T47D (cell line): Measurements from ENCODE around the gene GABRR2.
"Not testable (repeated sequence)": the region's sequence is repeated elsewhere in the genome, so short reads cannot be mapped to it uniquely, and the experiment has no call there.

ENCODE experiments used
- DNase-seq, 2 experiments: peaks; one replicate each; pipeline versions ENCODE4 v3.0.0 to v3.0.0-alpha.2; 2011 to 2012; ENCODE audit warnings: low read depth in 1 of 2, low spot score in 1 of 2
- JUND ChIP-seq: IDR thresholded peaks from 2 replicates; pipeline ENCODE4 v1.6.1; 2012; ENCODE audit warnings: low read depth
- in situ Hi-C: cut with HindIII; loops from 2 replicates; pipeline ENCODE4 v1.10.0; 2016; ENCODE audit warnings: low sequenced_read_pairs, low pct_unique_long_range_greater_than_20kb

GABRR2 gene

GRCh38 chr6:89314692-89315091 is 407 bp downstream of the GABRR2 start:
- DNase-seq = no peak
- TF ChIP-seq JUND = no peak
- in situ Hi-C loops = no loop called here

DNA sequence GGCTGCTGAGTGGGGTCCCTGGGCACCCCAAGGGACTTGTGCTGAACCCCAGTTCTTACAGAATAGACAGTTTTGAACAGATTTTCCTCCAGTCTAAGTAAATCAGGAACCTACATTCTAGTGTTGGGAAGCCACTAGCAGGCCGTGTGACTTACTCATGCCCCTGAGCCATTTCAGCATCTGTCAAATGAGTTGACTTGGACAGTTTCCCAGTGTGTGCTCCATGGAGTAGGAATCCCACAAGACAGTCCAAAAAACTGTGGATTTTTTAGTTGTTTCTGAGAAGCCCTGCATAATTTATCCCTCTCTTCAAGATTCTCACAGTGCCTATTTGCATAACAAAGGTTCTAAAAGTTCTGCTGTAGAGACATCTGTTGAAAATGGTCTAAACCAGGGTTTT is 2.1 kb downstream of the GABRR2 start:
- DNase-seq = peak in 1 of 2 experiments; percentile 33
- in situ Hi-C loops = no loop called here
- no peak for TF ChIP-seq JUND

DNA sequence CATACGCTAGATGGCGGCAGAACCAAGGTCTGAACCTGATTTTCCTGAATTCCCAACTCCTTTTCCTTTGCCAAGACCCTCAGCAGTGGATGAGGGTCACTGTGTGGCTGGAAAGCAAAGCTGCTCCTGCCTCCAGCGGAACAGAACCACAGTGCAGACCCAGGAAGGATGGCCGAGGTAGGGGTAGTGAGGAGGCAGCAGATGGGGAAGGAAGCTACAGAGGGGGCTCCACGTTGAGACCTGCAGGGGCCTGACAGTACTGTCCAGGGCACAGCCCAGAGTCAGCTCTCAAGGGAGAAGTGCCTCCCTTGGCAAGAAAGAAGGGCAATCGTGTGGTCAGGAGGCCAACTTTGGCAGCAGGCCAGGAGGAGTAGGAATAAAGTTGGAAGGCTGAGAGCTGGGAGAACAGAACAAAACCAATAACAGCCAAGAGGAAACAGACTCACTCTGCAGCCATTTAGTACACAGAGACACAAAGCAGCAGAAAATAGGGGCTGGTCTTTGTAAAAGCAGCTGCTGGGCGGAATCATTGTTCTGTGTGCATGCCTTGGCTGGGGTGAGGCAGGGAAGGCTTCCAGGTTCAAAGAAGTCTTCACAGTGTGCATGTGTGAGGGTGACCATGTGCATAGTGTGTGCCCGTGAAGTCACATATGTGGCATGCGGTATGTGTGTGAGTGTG is 3.1 kb downstream of the GABRR2 start:
- DNase-seq = peak in 1 of 2 experiments; percentile 45
- in situ Hi-C loops = no loop called here
- no peak for TF ChIP-seq JUND

DNA sequence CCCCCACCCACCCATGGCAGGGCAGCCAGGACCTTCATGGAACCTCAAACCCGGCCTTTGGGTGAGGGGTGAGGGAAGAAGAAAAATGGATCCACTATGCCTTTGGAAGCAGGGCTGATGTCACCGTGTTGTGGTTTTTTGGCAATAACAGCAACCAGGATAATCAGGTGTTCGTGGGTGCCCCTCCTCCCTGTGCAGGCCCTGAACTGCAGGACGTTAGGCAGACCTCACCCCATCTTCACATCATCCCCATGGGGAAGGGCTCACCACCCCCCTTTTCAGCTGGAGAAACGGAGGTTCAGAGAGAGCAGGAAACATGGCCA is 3.6 kb downstream of the GABRR2 start:
- no peak for DNase-seq
- no peak for TF ChIP-seq JUND
- in situ Hi-C loops = no loop called here

DNA sequence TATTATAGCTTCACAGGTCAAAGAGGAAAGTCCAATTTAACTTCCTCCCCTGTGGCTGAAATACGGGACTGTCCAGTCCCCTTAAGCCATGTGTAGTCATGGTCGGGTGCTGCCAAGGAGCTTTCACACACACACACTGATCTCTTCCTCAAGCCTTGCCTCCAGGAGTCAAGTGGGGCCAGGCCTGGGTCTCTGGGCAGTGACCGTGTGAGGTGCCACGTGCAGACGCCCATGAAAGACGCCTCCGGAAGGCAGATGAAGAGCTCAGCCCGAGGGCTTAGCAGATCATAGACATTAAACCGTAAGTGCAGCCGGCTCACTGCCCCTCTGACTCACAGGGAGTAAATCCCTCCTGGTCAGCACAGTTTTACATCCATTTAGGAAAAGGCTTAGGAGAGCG is 4.2 kb downstream of the GABRR2 start:
- no peak for DNase-seq
- TF ChIP-seq JUND = no peak
- in situ Hi-C loops = no loop called here

DNA sequence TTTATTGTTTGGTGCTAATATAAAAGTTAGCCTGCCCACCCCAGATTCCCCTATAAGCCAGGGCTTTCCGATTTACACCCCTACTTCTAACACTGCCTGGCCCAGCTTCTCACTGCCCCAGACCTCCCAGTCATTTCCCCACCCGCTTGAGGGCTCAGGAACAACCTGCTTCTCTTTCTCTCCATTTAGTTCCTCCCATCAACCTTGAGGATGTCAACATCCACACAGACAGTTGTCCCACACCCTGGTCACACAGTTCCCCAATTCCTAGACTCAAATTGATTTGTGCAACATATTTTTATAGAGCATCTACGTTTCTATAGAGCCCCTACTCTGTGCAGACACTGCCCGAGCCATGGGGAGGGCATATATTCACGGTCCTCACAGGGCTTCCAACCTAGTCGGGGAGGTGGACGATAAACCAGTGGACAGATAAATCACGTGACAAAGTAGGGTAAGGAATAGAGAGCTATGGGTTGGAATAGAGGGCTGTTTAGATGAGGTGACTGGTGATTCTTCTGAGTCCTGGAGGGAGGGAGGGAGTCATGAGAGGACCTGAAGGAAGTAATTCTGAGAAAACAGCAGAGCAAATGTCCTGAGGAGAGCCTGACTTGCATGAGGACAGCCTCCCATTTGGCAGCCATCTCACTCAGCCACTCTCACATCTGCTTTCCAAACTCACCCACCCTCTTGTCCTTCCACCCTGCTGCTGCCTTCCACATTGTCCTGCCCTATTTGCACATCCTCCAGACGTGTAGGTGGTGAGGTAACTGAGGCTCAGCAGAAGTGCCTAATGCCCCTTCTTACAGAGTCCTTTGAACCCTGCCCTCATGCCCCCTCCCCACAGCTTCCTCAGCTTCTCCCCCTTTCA is 6.3 kb downstream of the GABRR2 start:
- no peak for DNase-seq
- in situ Hi-C loops = no loop called here

DNA sequence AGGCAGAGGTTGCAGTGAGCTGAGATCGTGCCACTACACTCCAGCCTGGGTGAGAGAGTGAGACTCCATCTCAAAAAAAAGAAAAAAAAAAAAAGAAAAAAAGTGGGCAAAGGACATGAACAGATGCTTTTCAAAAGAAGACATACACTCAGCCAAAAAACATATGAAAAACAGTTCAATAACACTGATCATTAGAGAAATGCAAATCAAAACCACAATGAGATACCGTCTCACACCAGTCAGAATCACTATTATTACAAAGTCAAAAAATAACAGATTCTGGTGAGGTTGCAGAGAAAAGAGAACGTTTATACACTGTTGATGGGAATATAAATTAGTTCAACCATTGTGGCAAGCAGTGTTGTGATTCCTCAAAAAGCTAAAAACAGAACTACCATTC is 10.6 kb downstream of the GABRR2 start:
- in situ Hi-C loops, DNase-seq: not testable (repeated sequence)

More for the DNA sequence above, 6.3 kb downstream of the GABRR2 start:
- TF ChIP-seq JUND = no peak

DNA sequence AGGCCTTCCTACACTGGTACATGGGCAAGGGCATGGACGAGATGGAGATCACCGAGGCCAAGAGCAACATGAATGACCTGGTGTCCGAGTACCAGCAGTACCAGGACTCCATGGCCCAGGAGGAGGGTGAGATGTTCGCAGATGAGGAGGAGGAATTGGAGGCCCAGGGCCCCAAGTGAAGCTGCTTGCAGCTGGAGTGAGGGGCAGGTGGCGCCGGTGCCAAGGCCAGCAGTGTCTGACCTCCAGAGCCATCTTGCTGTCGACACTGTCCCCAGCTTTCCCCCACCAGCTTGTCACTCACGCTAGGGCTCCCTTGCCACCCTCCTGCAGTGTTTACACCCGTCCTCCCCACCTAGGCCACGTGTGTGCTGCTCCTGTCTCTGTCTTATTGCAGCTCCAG is 12.2 kb downstream of the GABRR2 start:
- TF ChIP-seq JUND = no peak
- no peak for DNase-seq
- in situ Hi-C loops = no loop called here

DNA sequence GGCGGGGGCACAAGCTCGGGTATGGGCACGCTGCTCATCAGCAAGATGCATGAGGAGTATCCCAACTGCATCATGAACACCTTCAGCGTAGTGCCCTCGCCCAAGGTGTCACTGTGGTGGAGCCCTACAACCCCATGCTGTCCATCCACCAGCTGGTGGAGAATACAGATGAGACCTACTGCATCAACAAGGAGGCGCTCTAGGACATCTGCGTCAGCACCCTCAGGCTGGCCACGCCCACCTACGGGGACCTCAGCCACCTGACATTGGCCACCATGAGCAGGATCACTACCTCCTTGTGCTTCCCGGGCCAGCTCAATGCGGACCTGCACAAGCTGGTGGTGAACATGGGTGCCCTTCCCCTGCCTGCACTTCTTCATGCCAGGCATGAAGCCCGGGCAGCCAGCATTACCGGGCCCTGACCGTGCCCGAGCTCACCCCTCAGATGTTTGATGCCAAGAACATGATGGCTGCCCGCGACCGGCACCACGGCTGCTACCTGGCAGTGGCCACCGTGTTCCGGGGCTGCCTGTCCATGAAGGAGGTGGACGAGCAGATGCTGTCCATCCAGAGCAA is 12.8 kb downstream of the GABRR2 start:
- DNase-seq = no peak
- TF ChIP-seq JUND = no peak
- in situ Hi-C loops = no loop called here

DNA sequence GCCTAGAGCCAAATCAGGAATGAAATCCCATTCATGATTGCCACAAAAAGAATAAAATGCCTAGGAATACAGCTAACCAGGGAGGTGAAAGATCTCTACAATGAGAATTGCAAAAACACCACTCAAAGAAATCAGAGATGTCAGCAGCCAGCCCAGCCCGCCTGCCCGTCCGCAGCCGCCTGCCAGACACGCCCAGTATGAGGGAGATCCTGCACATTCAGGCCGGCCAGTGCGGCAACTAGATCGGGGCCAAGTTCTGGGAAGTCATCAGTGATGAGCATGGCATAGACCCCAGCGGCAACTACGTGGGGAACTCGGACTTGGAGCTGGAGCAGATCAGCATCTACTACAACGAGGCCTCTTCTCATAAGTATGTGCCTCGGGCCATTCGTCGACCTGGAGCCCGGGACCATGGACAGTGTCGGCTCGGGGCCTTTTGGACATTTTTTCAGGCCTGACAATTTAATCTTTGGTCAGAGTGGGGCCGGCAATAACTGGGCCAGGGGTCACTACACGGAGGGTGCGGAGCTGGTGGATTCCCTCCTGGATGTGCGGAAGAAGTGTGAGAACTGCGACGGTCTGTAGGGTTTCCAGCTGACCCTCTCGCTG is 13.4 kb downstream of the GABRR2 start:
- in situ Hi-C loops = no loop called here
- no peak for DNase-seq
- no peak for TF ChIP-seq JUND

- in situ Hi-C loops = no loop called here
- no peak for TF ChIP-seq JUND
- DNase-seq = no peak
Observed at GRCh38 chr6:89299466-89299850, 15.6 kb downstream of the GABRR2 start.

DNA sequence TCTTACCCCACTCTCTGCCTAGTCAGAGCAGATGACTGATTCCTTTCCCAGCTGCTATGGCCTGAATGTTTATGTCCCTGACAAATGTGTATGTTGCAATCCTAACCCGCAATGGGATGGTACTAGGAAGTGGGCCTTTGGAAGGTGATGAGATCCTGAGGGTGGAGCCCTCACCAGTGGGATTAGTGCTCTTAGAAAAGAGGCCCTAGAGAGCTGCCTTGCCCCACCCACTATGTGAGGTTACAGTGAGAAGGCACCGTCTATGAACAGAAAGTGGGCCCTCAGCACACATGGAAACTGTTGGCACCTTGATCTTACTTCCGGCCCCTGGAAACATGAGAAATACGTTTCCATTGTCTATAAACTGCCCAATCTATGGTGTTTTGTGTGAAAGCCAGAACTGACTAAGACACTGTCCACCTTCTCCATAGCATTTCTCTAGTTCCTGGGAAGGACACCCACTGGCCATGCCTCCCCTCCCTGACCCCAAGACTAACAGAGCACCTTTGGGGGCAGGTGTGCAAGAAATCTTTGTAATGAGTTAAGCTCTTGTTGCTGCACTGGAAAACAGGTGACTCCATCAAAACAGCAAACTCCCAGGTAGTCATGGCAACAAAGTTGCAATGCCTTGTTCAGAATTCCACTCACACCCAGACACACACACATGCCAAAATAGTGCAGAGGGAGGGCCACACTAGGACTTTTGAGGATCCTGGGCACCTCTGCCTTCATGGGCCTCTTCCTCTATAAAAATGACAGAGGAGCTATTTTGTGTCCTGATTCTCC is 16.2 kb downstream of the GABRR2 start:
- TF ChIP-seq JUND = no peak
- in situ Hi-C loops = no loop called here
- DNase-seq = no peak
